Measurements from ENCODE around the gene CIDEA. TPM values are rescaled to one million over a fixed set of nuclear protein-coding genes. Genes with fewer than 3 reads are reported as not detected.

The CIDEA gene
- total and polyA plus RNA-seq, 7 donors: 0.38 to 2.7 (median 0.72) TPM; not detected in 3

DNA sequence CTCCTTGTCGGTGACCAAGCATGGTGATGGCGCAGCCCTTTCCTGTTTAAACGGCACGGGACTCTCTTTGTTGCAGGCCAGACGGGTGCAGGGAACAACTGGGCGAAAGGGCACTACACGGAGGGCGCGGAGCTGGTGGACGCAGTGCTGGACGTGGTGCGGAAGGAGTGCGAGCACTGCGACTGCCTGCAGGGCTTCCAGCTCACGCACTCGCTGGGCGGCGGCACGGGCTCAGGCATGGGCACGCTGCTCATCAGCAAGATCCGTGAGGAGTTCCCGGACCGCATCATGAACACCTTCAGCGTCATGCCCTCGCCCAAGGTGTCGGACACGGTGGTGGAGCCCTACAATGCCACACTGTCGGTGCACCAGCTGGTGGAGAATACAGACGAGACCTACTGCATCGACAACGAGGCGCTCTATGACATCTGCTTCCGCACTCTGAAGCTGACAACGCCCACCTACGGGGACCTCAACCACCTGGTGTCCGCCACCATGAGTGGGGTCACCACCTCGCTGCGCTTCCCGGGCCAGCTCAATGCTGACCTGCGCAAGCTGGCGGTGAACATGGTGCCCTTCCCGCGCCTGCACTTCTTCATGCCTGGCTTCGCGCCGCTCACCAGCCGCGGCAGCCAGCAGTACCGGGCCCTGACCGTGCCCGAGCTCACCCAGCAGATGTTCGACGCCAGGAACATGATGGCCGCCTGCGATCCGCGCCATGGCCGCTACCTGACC, 71.0 kb downstream of the CIDEA start:
- TF ChIP-seq, protein P1, sequence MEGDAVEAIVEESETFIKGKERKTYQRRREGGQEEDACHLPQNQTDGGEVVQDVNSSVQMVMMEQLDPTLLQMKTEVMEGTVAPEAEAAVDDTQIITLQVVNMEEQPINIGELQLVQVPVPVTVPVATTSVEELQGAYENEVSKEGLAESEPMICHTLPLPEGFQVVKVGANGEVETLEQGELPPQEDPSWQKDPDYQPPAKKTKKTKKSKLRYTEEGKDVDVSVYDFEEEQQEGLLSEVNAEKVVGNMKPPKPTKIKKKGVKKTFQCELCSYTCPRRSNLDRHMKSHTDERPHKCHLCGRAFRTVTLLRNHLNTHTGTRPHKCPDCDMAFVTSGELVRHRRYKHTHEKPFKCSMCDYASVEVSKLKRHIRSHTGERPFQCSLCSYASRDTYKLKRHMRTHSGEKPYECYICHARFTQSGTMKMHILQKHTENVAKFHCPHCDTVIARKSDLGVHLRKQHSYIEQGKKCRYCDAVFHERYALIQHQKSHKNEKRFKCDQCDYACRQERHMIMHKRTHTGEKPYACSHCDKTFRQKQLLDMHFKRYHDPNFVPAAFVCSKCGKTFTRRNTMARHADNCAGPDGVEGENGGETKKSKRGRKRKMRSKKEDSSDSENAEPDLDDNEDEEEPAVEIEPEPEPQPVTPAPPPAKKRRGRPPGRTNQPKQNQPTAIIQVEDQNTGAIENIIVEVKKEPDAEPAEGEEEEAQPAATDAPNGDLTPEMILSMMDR (IDR thresholded peaks at IDR 0.05): no peak
- intact Hi-C loops (cut with DNase I): no loop called here
- ATAC-seq: no peak
- Histone ChIP-seq H3K27ac (no peak overlapping the region), H3K27me3 (ENCODE audit: insufficient read depth in 3 of 3, low read length in 2 of 3) (no peaks in the 10 kb centered on the region), H3K9me3 (no peaks in the 10 kb centered on the region), H3K4me3 (no peak overlapping the region), H3K4me1 (peaks cover 10% of the 10 kb centered on the region), H3K36me3 (ENCODE audit: insufficient read depth in 1 of 2, low read depth in 1 of 2) (peaks cover 19 to 95% of the 10 kb centered on the region in 2 donors)
- WGBS, 3 donors: 97 to 98% (median 97%) methylated on average over 55 to 58 of the region's 58 CpGs
- DNase-seq: no peak

DNA sequence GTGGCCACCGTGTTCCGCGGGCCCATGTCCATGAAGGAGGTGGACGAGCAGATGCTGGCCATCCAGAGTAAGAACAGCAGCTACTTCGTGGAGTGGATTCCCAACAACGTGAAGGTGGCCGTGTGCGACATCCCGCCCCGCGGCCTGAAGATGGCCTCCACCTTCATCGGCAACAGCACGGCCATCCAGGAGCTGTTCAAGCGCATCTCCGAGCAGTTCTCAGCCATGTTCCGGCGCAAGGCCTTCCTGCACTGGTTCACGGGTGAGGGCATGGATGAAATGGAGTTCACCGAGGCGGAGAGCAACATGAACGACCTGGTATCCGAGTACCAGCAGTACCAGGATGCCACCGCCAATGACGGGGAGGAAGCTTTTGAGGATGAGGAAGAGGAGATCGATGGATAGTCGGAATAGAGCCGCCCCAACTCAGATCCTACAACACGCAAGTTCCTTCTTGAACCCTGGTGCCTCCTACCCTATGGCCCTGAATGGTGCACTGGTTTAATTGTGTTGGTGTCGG, 71.6 kb downstream of the CIDEA start:
- no peaks in the 10 kb centered on the region for H3K27me3 ChIP-seq (ENCODE audit: insufficient read depth in 3 of 3, low read length in 2 of 3)
- no peak overlapping the region for H3K27ac ChIP-seq
- no peak overlapping the region for H3K4me3 ChIP-seq
- intact Hi-C loops (cut with DNase I): no loop called here
- peaks cover 10% of the 10 kb centered on the region for H3K4me1 ChIP-seq
- DNase-seq (no peak), ATAC-seq (no peak)
- peaks cover 20 to 98% of the 10 kb centered on the region in 2 donors for H3K36me3 ChIP-seq (ENCODE audit: insufficient read depth in 1 of 2, low read depth in 1 of 2)
- TF ChIP-seq, protein P1 (IDR thresholded peaks at IDR 0.05): no peak
- 96 to 98% (median 97%) methylated on average over 29 of the region's 29 CpGs for WGBS, 3 donors
- no peaks in the 10 kb centered on the region for H3K9me3 ChIP-seq

DNA sequence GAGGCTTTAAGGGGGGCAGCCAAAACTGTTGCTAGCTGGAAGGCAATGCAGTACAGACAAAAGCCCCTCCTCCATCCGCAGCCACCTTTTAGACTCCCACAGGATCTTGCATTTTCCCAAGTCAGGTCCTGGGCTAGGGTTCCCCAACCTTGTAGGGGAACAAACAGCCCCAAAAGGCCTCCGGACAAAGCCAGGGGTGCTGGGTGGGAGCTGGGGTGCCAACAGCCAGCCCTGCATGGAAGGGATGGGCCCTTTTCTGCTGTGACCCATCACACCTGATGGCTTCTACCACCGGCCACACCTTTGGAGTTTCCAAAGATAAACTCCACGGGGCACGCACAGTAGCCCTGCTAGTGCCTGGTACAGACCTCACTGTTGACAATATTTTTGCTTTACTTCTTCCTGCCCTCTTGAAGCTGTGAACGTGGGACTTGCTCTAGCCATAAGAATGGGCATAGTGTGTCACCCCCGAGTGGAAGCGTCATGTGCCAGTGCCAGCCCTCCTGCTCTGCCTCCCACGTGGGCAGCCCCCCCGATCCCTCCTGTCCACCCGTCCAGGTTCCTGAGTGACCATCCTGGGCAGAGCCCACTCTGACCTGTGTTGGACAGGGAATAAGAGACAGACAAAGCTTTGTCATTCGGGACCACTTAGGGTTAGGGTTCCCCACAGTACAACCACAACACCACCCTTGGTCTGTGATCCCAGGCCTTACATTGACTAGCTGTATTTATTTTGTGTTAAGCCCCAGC, 72.7 kb downstream of the CIDEA start:
- H3K27me3 ChIP-seq (ENCODE audit: insufficient read depth in 3 of 3, low read length in 2 of 3): no peaks in the 10 kb centered on the region
- TF ChIP-seq, protein P1 (IDR thresholded peaks at IDR 0.05): no peak
- WGBS, 3 donors: 81 to 88% (median 88%) methylated on average over 12 of the region's 12 CpGs
- no peak overlapping the region for H3K27ac ChIP-seq
- peaks cover 10% of the 10 kb centered on the region for H3K4me1 ChIP-seq
- no peak overlapping the region for H3K4me3 ChIP-seq
- DNase-seq: no peak
- ATAC-seq: no peak
- H3K36me3 ChIP-seq (ENCODE audit: insufficient read depth in 1 of 2, low read depth in 1 of 2): peaks cover 22 to 93% of the 10 kb centered on the region in 2 donors
- H3K9me3 ChIP-seq: no peaks in the 10 kb centered on the region
- intact Hi-C loops (cut with DNase I): no loop called here

Other genes with a start within 250 kb of the CIDEA start
- gene ANKRD62, start 160.5 kb upstream of the CIDEA start, total RNA-seq: not detected
- gene ANKRD62, start 160.5 kb upstream of the CIDEA start, polyA plus RNA-seq: not detected
- gene TUBB6, start 53.9 kb downstream of the CIDEA start, total RNA-seq: 10 to 100 TPM; 12.5 to 25.3 (median 18.5) TPM
- 10 to 100 TPM; 17.4 to 46.7 (median 23.6) TPM for gene TUBB6, start 53.9 kb downstream of the CIDEA start, polyA plus RNA-seq
- 100 to 1,000 TPM in 2 of 4 donors, 10 to 100 TPM in 2; 88.8 to 163 (median 103) TPM for gene AFG3L2, start 122.9 kb downstream of the CIDEA start, total RNA-seq
- gene AFG3L2, start 122.9 kb downstream of the CIDEA start, polyA plus RNA-seq: 100 to 1,000 TPM in 2 of 3 donors, 10 to 100 TPM in 1; 90.7 to 126 (median 106) TPM
- 1 to 10 TPM in 1 of 4 donors, under 1 TPM in 3; 0.54 to 1.1 (median 0.74) TPM for gene PRELID3A, start 153.6 kb downstream of the CIDEA start, total RNA-seq
- under 1 TPM; 0.49 to 0.92 (median 0.60) TPM for gene PRELID3A, start 153.6 kb downstream of the CIDEA start, polyA plus RNA-seq

Data from psoas muscle (tissue), 8 donors.